PC-9 (cell line): ENCODE results near the gene CBFA2T3. TPM values are rescaled to one million over a fixed set of nuclear protein-coding genes. Genes with fewer than 3 reads are reported as not detected.

Experiments
- BruUV-seq: library from RNA; stranded (reverse); fragments of 400-500 nt; replicated peaks from 2 replicates; lab custom pipeline; 2021; lab: Mats Ljungman, UMichigan
- CTCF ChIA-PET: fragments of 300-600 bp; sonication (Branson Sonifier 250); formaldehyde crosslinking; loops from one replicate; lab custom pipeline; 2022; ENCODE audit warnings: antibody characterized with exemption; lab: Charles Lee
- POLR2A ChIA-PET: fragments of 300-600 bp; sonication (Branson Sonifier 250); formaldehyde crosslinking; loops from one replicate; lab custom pipeline; 2022; ENCODE audit warnings: antibody characterized with exemption; ENCODE audit not compliant: unreplicated experiment; lab: Charles Lee
- DNase-seq, 2 experiments: peaks; one replicate each; pipeline versions ENCODE4 v3.0.0 to v3.0.0-alpha.2; 2015 to 2022; ENCODE audit warnings: mixed read lengths in 1 of 2
- H2AFZ ChIP-seq: fragments of 200-600 bp; sonication (generic); 2 replicates; pipeline ENCODE4 v1.8.1; 2017; ENCODE audit warnings: antibody characterized with exemption
- H3F3A ChIP-seq: fragments of 200-600 bp; sonication (generic); 2 replicates; pipeline ENCODE4 v1.8.1; 2017; ENCODE audit warnings: antibody characterized with exemption, mild to moderate bottlenecking, low read depth; ENCODE audit not compliant: insufficient read depth
- H3K27ac ChIP-seq: fragments of 200-600 bp; sonication (generic); 2 replicates; pipeline ENCODE4 v1.6.1; 2016; ENCODE audit warnings: mixed run types
- H3K27me3 ChIP-seq: fragments of 200-600 bp; sonication (generic); 2 replicates; pipeline ENCODE4 v1.6.1; 2016; ENCODE audit warnings: low read depth, mixed run types; ENCODE audit not compliant: insufficient read depth
- H3K36me3 ChIP-seq: fragments of 200-600 bp; sonication (generic); 2 replicates; pipeline ENCODE4 v1.6.1; 2016; ENCODE audit warnings: low read depth, mixed run types
- H3K4me1 ChIP-seq: fragments of 200-600 bp; sonication (generic); replicated peaks from 2 replicates; pipeline ENCODE4 v1.6.1; 2016; ENCODE audit warnings: mixed run types; ENCODE audit not compliant: insufficient read depth
- H3K4me2 ChIP-seq: fragments of 200-600 bp; sonication (generic); 2 replicates; pipeline ENCODE4 v1.6.1; 2017; ENCODE audit warnings: mixed run types
- H3K4me3 ChIP-seq: fragments of 200-600 bp; sonication (generic); 2 replicates; pipeline ENCODE4 v1.6.1; 2016; ENCODE audit warnings: mixed run types
- H3K79me2 ChIP-seq: fragments of 200-600 bp; sonication (generic); 2 replicates; pipeline ENCODE4 v1.6.1; 2017; ENCODE audit warnings: low read depth, mixed run types
- H3K9me2 ChIP-seq: fragments of 200-600 bp; sonication (generic); 2 replicates; pipeline ENCODE4 v1.8.1; 2017; ENCODE audit warnings: mild to moderate bottlenecking; ENCODE audit not compliant: insufficient read depth
- H3K9me3 ChIP-seq: fragments of 200-600 bp; sonication (generic); 2 replicates; pipeline ENCODE4 v1.8.1; 2016; ENCODE audit warnings: low read depth; ENCODE audit not compliant: insufficient read depth
- H4K20me1 ChIP-seq: fragments of 200-600 bp; sonication (generic); 2 replicates; pipeline ENCODE4 v1.8.1; 2017; ENCODE audit not compliant: insufficient read depth
- EZH2 ChIP-seq: fragments of 200-600 bp; sonication (generic); IDR thresholded peaks from 2 replicates; pipeline ENCODE4 v1.8.0; 2017; ENCODE audit warnings: antibody characterized with exemption, low read depth
- intact Hi-C: fragments of 100-400 bp; cut with micrococcal nuclease; formaldehyde crosslinking; loops from one replicate; pipeline ENCODE4 v1.10.0; 2022; ENCODE audit not compliant: unreplicated experiment
- total RNA-seq: library from RNA; stranded (reverse); gene quantifications from 2 replicates; pipeline ENCODE4 v1.2.3, GENCODE V29; 2021
- TF ChIP-seq, protein P1 (sequence below): fragments of 200-600 bp; sonication (generic); conservative IDR thresholded peaks from 2 replicates; pipeline ENCODE4 v1.6.1; 2017; ENCODE audit warnings: mixed run types, antibody characterized with exemption, mild to moderate bottlenecking, moderate library complexity

The CBFA2T3 gene
- total RNA-seq, 1 experiment from 2014 or later = 1.0 TPM

DNA sequence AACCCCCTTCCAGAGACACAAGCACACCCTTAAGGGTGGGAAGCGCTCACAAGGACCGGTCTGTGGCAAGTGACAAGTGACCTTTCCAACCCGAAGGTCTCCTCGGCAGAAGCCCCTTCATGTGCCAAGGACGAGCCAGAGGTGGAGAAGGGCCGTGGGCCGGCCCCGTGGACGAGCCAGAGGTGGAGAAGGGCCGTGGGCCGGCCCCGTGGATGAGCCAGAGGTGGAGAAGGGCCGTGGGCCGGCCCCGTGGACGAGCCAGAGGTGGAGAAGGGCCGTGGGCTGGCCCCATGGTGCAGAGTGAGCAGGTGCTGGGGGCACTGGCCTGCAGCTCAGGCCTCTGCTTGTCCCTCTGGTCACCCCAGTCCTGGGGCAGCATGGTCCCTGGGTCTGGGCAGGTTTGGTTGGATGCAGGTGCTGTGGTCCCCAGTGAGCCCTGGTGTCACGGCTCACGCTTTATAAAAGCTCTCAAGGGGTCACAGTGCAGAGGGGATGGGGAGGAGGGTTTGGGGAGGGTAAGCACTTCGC lies 45.6 kb downstream of the CBFA2T3 start:
- H3K36me3 ChIP-seq = no peaks in the 10 kb centered on the region
- no peak overlapping the region for H3K4me3 ChIP-seq
- H3K4me2 ChIP-seq = no peak overlapping the region
- no peak for DNase-seq
- BruUV-seq = no TSS peak
- no peak for TF ChIP-seq EZH2
- TF ChIP-seq, protein P1, sequence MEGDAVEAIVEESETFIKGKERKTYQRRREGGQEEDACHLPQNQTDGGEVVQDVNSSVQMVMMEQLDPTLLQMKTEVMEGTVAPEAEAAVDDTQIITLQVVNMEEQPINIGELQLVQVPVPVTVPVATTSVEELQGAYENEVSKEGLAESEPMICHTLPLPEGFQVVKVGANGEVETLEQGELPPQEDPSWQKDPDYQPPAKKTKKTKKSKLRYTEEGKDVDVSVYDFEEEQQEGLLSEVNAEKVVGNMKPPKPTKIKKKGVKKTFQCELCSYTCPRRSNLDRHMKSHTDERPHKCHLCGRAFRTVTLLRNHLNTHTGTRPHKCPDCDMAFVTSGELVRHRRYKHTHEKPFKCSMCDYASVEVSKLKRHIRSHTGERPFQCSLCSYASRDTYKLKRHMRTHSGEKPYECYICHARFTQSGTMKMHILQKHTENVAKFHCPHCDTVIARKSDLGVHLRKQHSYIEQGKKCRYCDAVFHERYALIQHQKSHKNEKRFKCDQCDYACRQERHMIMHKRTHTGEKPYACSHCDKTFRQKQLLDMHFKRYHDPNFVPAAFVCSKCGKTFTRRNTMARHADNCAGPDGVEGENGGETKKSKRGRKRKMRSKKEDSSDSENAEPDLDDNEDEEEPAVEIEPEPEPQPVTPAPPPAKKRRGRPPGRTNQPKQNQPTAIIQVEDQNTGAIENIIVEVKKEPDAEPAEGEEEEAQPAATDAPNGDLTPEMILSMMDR = no peak
- intact Hi-C loops = no loop called here
- H4K20me1 ChIP-seq = no peaks in the 10 kb centered on the region
- POLR2A ChIA-PET = no interaction called here
- no peaks in the 10 kb centered on the region for H3K79me2 ChIP-seq
- no peaks in the 10 kb centered on the region for H3K9me3 ChIP-seq
- H3K27me3 ChIP-seq = no peaks in the 10 kb centered on the region; the same call in 1 of the 2 replicates
- H3K27ac ChIP-seq = no peak overlapping the region
- CTCF ChIA-PET = no interaction called here
- no peaks in the 10 kb centered on the region for H3F3A ChIP-seq
- no peaks in the 10 kb centered on the region for H3K9me2 ChIP-seq
- H2AFZ ChIP-seq = no peak overlapping the region
- H3K4me1 ChIP-seq = peaks cover 18% of the 10 kb centered on the region

DNA sequence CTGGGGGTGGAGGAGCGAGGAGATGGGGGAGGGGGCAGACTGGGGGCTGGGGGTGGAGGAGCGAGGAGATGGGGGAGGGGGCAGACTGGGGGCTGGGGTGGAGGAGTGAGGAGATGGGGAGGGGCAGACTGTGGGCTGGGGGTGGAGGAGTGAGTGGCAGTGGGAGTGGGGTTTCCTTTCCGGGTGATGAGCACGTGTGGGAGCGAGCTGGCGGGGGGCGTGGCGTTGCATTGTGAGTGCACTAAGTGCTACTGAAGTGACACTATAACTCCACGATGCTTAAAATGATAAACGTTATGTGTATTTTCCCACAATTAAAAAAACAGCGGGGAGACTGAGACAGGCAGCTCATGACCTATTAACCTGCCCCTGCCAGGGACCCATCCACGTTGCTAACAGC lies 46.3 kb downstream of the CBFA2T3 start:
- ChIA-PET POLR2A (no interaction called here), CTCF (no interaction called here)
- no peak overlapping the region for H3K4me3 ChIP-seq
- H3K4me1 ChIP-seq = peaks cover 18% of the 10 kb centered on the region
- H3K27me3 ChIP-seq = no peaks in the 10 kb centered on the region; the same call in 1 of the 2 replicates
- intact Hi-C loops = no loop called here
- H3K4me2 ChIP-seq = no peak overlapping the region
- H4K20me1 ChIP-seq = no peaks in the 10 kb centered on the region
- H3F3A ChIP-seq = peaks cover 4% of the 10 kb centered on the region; the same call in 1 of the 2 replicates
- H3K79me2 ChIP-seq = no peaks in the 10 kb centered on the region
- H2AFZ ChIP-seq = no peak overlapping the region
- H3K27ac ChIP-seq = no peak overlapping the region
- H3K36me3 ChIP-seq = no peaks in the 10 kb centered on the region
- no peaks in the 10 kb centered on the region for H3K9me3 ChIP-seq
- BruUV-seq = no TSS peak
- TF ChIP-seq, protein P1 = no peak
- no peak for TF ChIP-seq EZH2
- no peaks in the 10 kb centered on the region for H3K9me2 ChIP-seq
- no peak for DNase-seq

DNA sequence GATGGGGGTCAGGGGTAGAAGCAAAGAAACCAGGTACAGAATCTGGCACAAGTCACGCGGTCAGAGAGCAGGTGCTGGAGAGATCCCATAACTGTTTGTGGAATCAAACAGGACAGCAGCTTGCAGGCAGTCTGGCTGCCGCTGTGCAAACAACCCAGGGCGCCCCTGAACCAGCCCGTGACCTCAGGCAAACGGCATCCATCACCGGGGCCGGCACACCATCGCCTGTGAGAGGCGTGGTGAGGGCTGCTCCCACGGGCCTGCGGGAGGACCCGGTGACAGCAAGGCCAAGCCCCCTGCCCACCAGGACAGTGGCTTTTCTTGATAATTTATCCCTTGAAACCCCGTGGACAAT lies 47.9 kb downstream of the CBFA2T3 start:
- H4K20me1 ChIP-seq = no peaks in the 10 kb centered on the region
- intact Hi-C loops = loop anchor here (5.0 to 10.0 kb wide), 3 partner anchors 74 to 288 kb away; partner anchors contain the start of genes GALNS, TRAPPC2L and ZNF778
- H3K9me2 ChIP-seq = no peaks in the 10 kb centered on the region
- no peak for DNase-seq
- no peak overlapping the region for H3K27ac ChIP-seq
- no peak overlapping the region for H3K4me3 ChIP-seq
- H3F3A ChIP-seq = peaks cover 8% of the 10 kb centered on the region; the same call in 1 of the 2 replicates
- H2AFZ ChIP-seq = no peak overlapping the region
- ChIA-PET POLR2A (no interaction called here), CTCF (no interaction called here)
- no peak overlapping the region for H3K4me2 ChIP-seq
- H3K36me3 ChIP-seq = no peaks in the 10 kb centered on the region
- BruUV-seq = no TSS peak
- TF ChIP-seq, protein P1 = no peak
- TF ChIP-seq EZH2 = no peak
- H3K79me2 ChIP-seq = no peaks in the 10 kb centered on the region
- H3K27me3 ChIP-seq = no peaks in the 10 kb centered on the region
- H3K9me3 ChIP-seq = no peaks in the 10 kb centered on the region
- peaks cover 29% of the 10 kb centered on the region for H3K4me1 ChIP-seq
